CD4-positive, alpha-beta T cell treated with Interleukin-6 for 4 hours (primary cell): ENCODE measurements around the gene LUM.
"Not testable (repeated sequence)": the region's sequence is repeated elsewhere in the genome, so short reads cannot be mapped to it uniquely, and the experiment has no call there.

Experiments used
- DNase-seq: peaks from one replicate; pipeline ENCODE4 v3.0.0-alpha.2; 2020; ENCODE audit warnings: mixed read lengths

The LUM gene

DNA sequence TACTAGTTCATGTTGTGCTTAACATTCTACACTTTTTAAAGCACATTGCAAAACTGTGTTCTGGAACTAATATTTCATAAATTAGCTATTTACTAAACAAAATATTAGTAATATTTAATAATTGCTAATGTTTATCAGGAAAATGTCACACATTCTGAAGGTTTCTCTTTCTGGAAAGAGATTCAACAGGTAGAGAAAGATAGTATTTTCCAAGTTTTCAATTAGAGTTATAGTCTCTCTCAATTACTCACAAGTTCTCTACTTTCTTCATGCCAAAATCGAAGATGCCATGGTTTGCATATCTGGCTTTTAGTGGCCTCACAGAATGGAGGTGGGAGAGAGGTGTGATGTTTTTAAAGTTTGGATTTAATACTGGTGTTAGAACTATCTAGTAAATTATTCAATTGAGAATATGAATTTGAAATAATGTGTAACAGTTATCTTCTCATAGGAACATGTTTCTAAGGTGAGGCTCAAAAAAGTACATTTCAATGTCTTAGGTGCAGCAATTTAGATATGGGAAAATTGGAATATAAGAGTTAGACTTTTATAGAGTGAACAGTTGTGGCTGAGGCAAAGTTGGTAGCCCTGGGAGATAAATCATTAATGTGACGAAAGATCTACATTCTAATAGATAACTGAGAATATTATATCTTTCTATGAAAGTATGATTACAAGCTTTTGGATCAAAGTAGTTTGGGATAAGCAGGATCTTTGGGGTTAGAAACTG lies 1.5 kb downstream of the LUM start:
- no peak for DNase-seq

DNA sequence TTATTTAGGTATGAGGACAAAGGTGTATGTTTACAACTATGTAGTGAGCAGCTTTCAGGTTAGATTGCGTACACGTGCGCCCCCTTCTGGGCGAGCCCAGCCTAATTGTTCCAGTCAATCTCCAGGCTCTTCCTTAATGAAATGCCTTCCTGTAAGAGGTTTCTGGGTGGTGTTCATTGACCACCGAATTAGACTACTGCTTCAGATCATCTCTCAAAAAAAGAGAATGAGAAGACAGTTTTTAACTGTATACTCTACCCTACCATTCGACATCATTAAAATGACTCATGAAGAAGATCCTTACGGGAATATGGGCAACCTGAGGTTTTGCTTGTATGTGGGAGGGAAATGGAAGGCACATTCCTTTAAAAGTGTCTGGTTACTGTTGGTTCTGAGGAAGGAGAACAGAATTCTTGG lies 2.1 kb downstream of the LUM start:
- DNase-seq, result peak; percentile 10

DNA sequence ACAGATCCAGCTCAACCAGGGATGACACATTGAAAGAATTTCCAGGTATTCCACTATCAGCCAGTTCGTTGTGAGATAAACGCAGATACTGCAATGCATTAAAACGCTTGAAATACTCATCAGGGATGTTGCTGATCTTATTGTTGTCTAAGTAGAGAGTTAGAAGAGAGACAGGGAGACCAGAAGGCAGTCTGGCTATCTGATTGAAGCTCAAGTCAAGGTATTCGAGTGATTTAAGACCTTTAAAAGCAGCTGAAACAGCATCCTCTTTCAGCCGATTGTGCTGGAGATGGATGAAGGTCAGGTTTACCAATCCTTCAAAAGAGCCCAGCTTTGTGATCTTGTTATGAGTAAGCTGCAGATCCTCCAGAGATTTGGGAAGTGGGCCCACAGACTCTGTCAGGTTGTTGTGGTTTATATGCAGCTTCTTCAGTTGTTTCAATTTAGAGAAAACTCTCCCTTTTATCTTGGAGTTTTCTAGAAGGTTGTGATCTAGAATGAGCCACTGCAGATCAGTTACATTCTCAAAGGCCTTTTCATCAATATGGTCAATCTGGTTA lies 3.0 kb downstream of the LUM start:
- no peak for DNase-seq

DNA sequence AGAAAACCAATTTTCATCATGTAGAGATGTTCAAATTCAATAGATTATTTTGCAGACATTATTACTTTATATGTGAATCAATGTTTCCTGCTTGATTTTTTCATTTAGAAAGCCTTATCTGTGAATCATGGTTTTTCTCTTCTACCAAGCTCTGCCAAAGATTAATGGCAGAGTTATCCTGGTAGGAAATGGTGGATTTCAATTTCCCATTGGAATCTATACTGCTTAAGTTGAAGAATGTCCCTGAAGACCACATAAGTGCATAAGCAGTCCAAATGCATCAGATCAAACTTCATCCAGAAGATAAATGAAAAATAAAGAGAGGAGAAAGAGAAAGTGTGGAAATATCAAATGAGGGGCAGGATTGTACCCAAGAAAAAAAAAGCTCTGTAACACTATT lies 5.0 kb downstream of the LUM start:
- no peak for DNase-seq

DNA sequence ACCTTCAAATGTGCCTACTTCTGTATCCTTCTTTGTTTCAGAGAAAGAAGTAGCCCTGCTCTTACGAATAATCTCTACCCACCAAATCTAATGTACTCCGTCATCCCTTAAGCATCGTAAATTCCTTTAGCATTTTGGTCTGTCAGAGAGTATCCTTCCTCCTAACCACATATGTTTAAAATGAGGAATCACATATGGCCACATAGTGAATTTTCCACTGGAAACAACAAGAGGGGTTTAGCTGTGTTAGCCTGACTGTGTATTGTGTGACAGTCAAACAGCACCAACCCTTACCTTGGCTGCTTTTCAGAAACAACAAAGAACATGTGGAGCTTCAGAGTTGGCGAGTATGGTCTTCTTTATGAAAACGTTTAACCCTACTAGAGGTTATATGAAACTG lies 5.5 kb downstream of the LUM start:
- no peak for DNase-seq

- no peak for DNase-seq
These were observed 6.4 kb downstream of the LUM start for GRCh38 chr12:91104812-91105466.

- no peak for DNase-seq
These were observed 7.7 kb downstream of the LUM start for GRCh38 chr12:91103624-91104023.

DNA sequence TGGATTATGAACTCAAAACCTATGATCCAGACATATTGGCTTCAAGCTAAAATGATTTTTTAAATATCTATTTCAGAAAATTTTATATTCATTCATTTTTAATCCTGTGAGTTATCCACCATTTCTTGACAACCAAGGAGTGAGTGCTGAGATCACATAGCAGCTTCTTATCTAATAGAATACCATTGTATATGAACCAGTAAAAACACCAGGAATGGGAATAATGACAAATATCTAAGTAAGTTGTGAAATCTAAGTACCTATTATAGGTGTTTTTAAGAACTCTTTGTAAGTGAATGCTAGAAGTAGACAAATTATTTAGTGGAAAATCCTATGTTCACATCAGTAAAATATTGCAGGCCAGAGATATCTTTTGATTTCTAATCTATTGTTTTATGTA lies 8.2 kb downstream of the LUM start:
- no peak for DNase-seq

GRCh38 chr12:91100906-91101305 lies 10.4 kb downstream of the LUM start:
- no peak for DNase-seq

DNA sequence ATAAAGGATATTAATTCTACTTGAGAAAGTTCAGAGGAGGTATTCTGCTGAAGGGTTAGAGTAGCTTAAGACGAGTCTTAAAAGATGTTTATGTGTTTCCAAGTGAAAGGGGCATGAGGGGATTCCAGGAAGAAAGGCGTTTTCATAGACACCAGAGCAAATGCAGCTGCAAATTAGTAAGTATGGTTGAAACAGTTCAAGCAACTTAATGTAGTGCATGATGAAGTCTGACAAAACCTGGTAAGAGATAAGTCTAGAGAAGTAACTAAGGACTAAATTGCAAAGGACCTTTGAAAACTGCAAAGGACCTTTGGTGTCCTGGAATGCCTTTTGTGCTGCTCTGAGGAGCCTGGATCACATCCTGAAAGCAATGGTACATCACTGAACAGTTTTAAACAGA lies 11.5 kb downstream of the LUM start:
- no peak for DNase-seq

- DNase-seq, result no peak
These were observed 12.0 kb downstream of the LUM start for GRCh38 chr12:91099341-91099740.

- no peak for DNase-seq
These were observed 12.4 kb downstream of the LUM start for GRCh38 chr12:91098941-91099340.

- no peak for DNase-seq
These were observed 12.8 kb downstream of the LUM start for GRCh38 chr12:91098461-91098860.

DNA sequence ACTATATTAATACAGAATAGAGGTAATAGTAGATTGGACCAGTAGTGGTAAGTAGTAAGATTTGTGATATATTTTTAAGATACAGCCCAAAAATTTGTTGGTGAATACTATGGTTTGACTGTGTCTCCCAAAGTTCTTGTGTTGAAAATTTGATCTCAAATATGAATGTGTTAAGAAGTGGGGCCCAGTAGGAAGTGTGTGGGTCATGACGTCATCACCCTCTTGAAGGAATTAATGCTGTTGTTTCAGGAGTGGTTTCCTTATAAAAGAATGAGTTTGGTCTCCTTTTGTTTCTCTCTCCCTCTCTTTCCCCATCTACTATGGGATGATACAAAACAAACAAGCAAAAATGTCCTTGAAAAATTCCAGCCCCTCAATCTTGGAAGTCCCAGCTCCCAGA lies 16.3 kb downstream of the LUM start:
- DNase-seq, result no peak

GRCh38 chr12:91094032-91094662 lies 17.1 kb downstream of the LUM start:
- DNase-seq, result no peak

DNA sequence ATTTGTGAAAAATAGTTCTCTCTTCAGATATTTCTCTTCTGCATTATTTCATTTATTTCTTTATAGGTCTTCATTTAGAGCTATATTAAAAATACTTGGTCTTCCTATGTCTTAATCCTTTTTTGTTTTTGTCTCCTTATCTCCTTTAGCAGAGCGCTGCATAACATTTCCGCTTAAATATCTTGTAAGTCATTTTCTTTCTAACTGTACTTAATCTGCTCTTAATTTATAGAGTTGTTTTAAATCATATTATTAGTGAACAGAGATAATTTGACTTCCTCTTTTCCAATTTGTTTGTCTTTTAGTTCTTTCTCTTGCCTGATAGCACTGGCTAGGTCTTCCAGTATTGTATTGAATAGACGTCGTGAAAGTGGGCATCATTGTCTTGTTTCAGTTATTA lies 18.0 kb downstream of the LUM start:
- DNase-seq, result no peak

GRCh38 chr12:91091916-91092715 lies 19.2 kb downstream of the LUM start:
- no peak for DNase-seq

DNA sequence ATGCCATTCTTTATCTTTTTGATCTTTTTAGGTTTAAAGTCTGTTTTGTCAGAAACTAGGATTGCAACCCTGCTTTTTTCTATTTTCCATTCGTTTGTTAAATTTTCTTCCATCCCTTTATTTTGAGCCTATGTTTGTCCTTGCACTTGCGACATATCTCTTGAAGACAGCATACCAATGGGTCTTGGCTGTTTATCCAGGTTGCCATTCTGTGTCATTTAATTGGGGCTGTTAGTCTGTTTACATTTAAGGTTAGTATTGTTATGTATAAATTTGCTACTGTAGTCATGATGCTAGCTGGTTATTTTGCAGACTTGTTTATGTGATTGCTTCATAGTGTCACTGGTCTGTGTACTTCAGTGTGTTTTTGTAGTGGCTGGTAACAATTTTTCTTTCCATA lies 21.3 kb downstream of the LUM start:
- not testable (repeated sequence) for DNase-seq

DNA sequence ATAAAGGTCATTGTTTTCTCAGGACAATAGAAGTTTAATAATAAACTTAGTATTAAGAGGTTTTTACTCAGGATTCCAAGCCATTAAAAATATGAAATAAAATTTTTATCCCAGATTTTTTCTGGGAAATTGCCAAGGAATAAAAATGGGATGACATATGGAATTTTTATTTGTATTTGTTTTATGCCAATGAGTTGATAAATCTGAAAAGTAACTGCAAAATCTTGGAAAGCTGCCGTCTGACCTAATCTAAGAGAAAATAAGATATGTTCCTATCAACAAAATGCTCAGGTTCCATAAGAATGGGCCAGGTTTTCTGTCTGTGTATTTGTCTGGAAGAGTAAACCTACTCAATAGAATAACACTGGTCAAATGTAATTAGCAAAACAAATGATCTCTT lies 31.3 kb downstream of the LUM start:
- DNase-seq, result no peak

DNA sequence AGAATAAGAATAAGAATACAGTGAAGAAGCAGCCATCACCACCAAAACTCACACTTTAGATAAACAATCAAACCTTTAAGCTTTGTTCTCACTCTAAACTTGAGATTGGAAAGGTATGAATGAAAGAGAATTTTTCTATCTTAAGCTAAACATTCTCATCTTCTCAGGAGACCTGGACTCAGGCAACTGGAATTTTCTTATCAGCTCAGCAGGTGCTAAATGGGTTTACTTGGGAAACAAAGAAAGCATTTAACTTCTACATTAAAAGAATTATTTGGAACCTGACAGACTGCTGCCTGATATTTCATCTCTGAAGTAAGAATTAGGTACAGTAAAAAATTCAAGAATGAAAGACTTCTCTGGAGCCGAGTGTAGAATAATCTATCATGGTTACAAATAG lies 32.8 kb downstream of the LUM start:
- DNase-seq, result no peak

GRCh38 chr12:91077228-91077954 lies 33.9 kb downstream of the LUM start:
- DNase-seq, result no peak

- DNase-seq, result no peak
These were observed 36.4 kb downstream of the LUM start for GRCh38 chr12:91074851-91075250.
